ENCODE results near the gene CAPN5. TPM values are rescaled to one million over a fixed set of nuclear protein-coding genes. Genes with fewer than 3 reads are reported as not detected.
A peak's percentile ranks its signal among the peaks of the same experiment; 100 is the strongest.

Gene CAPN5
- total RNA-seq, 4 donors from 2014 or later: 4.0 to 11.3 (median 6.0) TPM

GRCh38 chr11:77068457-77069335 lies 1.9 kb downstream of the CAPN5 start:
- no peak overlapping the region for H3K27ac ChIP-seq (replicated peaks in 1 of 4)
- no peak for TF ChIP-seq CTCF (IDR thresholded peaks at IDR 0.05)
- no peak for TF ChIP-seq POLR2AphosphoS5 (IDR thresholded peaks at IDR 0.05)
- TF ChIP-seq POLR2A (IDR thresholded peaks at IDR 0.05; ENCODE audit: low read depth): no peak
- no peak for TF ChIP-seq EP300 (IDR thresholded peaks at IDR 0.05)
- no peaks in the 10 kb centered on the region for H3K36me3 ChIP-seq
- no peaks in the 10 kb centered on the region for H3K9me3 ChIP-seq
- intact Hi-C loops (cut with DNase I): no loop called here
- H3K4me1 ChIP-seq: peaks cover 23 to 66% (median 54%) of the 10 kb centered on the region in 4 donors
- WGBS: 82% methylated on average over 7 of the region's 7 CpGs
- no peak for DNase-seq (ENCODE audit: extremely low spot score)
- no peaks in the 10 kb centered on the region for H3K27me3 ChIP-seq
- peak overlapping the region in 1 of 4 donors; percentile 72 for H3K4me3 ChIP-seq

GRCh38 chr11:77069336-77069968 lies 2.7 kb downstream of the CAPN5 start:
- intact Hi-C loops (cut with DNase I): no loop called here
- Histone ChIP-seq H3K27me3 (no peaks in the 10 kb centered on the region), H3K4me1 (peaks cover 31 to 73% (median 62%) of the 10 kb centered on the region in 4 donors), H3K36me3 (no peaks in the 10 kb centered on the region), H3K27ac (replicated peaks in 1 of 4) (no peak overlapping the region), H3K4me3 (no peak overlapping the region), H3K9me3 (no peaks in the 10 kb centered on the region)
- TF ChIP-seq CTCF (IDR thresholded peaks at IDR 0.05) (no peak), POLR2A (IDR thresholded peaks at IDR 0.05; ENCODE audit: low read depth) (no peak), EP300 (IDR thresholded peaks at IDR 0.05) (no peak), POLR2AphosphoS5 (IDR thresholded peaks at IDR 0.05) (no peak)
- DNase-seq (ENCODE audit: extremely low spot score): no peak
- 76% methylated on average over 6 of the region's 6 CpGs for WGBS

- Histone ChIP-seq H3K4me3 (no peak overlapping the region), H3K9me3 (no peaks in the 10 kb centered on the region), H3K36me3 (no peaks in the 10 kb centered on the region), H3K4me1 (peaks cover 35 to 80% (median 68%) of the 10 kb centered on the region in 4 donors), H3K27me3 (no peaks in the 10 kb centered on the region), H3K27ac (replicated peaks in 1 of 4) (no peak overlapping the region)
- TF ChIP-seq POLR2A (IDR thresholded peaks at IDR 0.05; ENCODE audit: low read depth) (no peak), POLR2AphosphoS5 (IDR thresholded peaks at IDR 0.05) (no peak)
- intact Hi-C loops (cut with DNase I): no loop called here
- 91% methylated on average over 4 of the region's 8 CpGs for WGBS
- DNase-seq (ENCODE audit: extremely low spot score): no peak
Observed at GRCh38 chr11:77069969-77070582, 3.3 kb downstream of the CAPN5 start.

GRCh38 chr11:77071077-77071476 lies 4.3 kb downstream of the CAPN5 start:
- no peaks in the 10 kb centered on the region for H3K9me3 ChIP-seq
- no peaks in the 10 kb centered on the region for H3K36me3 ChIP-seq
- no peaks in the 10 kb centered on the region for H3K27me3 ChIP-seq
- DNase-seq (ENCODE audit: extremely low spot score): no peak
- H3K4me1 ChIP-seq: peaks cover 30 to 77% (median 63%) of the 10 kb centered on the region in 4 donors
- no peak overlapping the region for H3K4me3 ChIP-seq
- 90% methylated on average over 5 of the region's 7 CpGs for WGBS
- intact Hi-C loops (cut with DNase I): no loop called here
- TF ChIP-seq POLR2AphosphoS5 (IDR thresholded peaks at IDR 0.05) (no peak), CTCF (IDR thresholded peaks at IDR 0.05) (no peak), EP300 (IDR thresholded peaks at IDR 0.05) (no peak), POLR2A (IDR thresholded peaks at IDR 0.05; ENCODE audit: low read depth) (no peak)
- peak overlapping the region in 2 of 4 donors; percentile 78 to 83 for H3K27ac ChIP-seq (replicated peaks in 1 of 4)
